ENCODE results near the gene LAGE3. TPM values are rescaled to one million over a fixed set of nuclear protein-coding genes. Genes with fewer than 3 reads are reported as not detected.
"Not testable (repeated sequence)": the region's sequence is repeated elsewhere in the genome, so short reads cannot be mapped to it uniquely, and the experiment has no call there.

Gene LAGE3
- total RNA-seq, 1 donor from 2014 or later: 12.5 TPM

- DNase-seq (ENCODE audit: low read depth, low spot score): no peak
These were observed 23.0 kb upstream of the LAGE3 start for GRCh38 chrX:154502098-154502497.

GRCh38 chrX:154501423-154501822 lies 22.3 kb upstream of the LAGE3 start:
- DNase-seq (ENCODE audit: low read depth, low spot score): not testable (repeated sequence)

GRCh38 chrX:154496591-154497137 lies 17.6 kb upstream of the LAGE3 start:
- not testable (repeated sequence) for DNase-seq (ENCODE audit: low read depth, low spot score)

- no peak for DNase-seq (ENCODE audit: low read depth, low spot score)
These were observed 16.4 kb upstream of the LAGE3 start for GRCh38 chrX:154495472-154495922.

- DNase-seq (ENCODE audit: low read depth, low spot score): no peak
These were observed 15.6 kb upstream of the LAGE3 start for GRCh38 chrX:154494715-154495114.

- peak; percentile 73 for DNase-seq (ENCODE audit: low read depth, low spot score)
These were observed 11.5 kb upstream of the LAGE3 start, which contains the start of gene SLC10A3 for GRCh38 chrX:154490414-154491083. Gene SLC10A3 (minus strand): TSS chrX:154490629. CDS start chrX:154488940, 1,689 bp downstream.

GRCh38 chrX:154490021-154490413 lies 10.9 kb upstream of the LAGE3 start:
- DNase-seq (ENCODE audit: low read depth, low spot score): no peak

GRCh38 chrX:154489182-154489581 lies 10.1 kb upstream of the LAGE3 start:
- no peak for DNase-seq (ENCODE audit: low read depth, low spot score)

- no peak for DNase-seq (ENCODE audit: low read depth, low spot score)
These were observed 9.4 kb upstream of the LAGE3 start for GRCh38 chrX:154488336-154489075.

- no peak for DNase-seq (ENCODE audit: low read depth, low spot score)
These were observed 8.6 kb upstream of the LAGE3 start for GRCh38 chrX:154487518-154488290.

GRCh38 chrX:154486396-154487207 lies 7.5 kb upstream of the LAGE3 start, which contains the start of gene UBL4A:
Gene UBL4A (minus strand): TSS chrX:154486615. CDS start chrX:154486584, 31 bp downstream.
- no peak for DNase-seq (ENCODE audit: low read depth, low spot score)

GRCh38 chrX:154486052-154486395 lies 6.9 kb upstream of the LAGE3 start:
- no peak for DNase-seq (ENCODE audit: low read depth, low spot score)

- no peak for DNase-seq (ENCODE audit: low read depth, low spot score)
These were observed 6.3 kb upstream of the LAGE3 start for GRCh38 chrX:154485150-154486051.

- no peak for DNase-seq (ENCODE audit: low read depth, low spot score)
These were observed 5.4 kb upstream of the LAGE3 start for GRCh38 chrX:154484255-154485149.

- no peak for DNase-seq (ENCODE audit: low read depth, low spot score)
These were observed 4.2 kb upstream of the LAGE3 start for GRCh38 chrX:154483325-154483724.

GRCh38 chrX:154482786-154483185 lies 3.7 kb upstream of the LAGE3 start:
- no peak for DNase-seq (ENCODE audit: low read depth, low spot score)

GRCh38 chrX:154481911-154482601 lies 3.0 kb upstream of the LAGE3 start:
- DNase-seq (ENCODE audit: low read depth, low spot score): no peak

- DNase-seq (ENCODE audit: low read depth, low spot score): no peak
These were observed 2.1 kb upstream of the LAGE3 start for GRCh38 chrX:154481195-154481594.
